Choroid plexus epithelial cell (primary cell): ENCODE results near the gene NRXN2.

Experiments
- DNase-seq: peaks from one replicate; pipeline ENCODE4 v3.0.0-alpha.2; 2010; ENCODE audit warnings: low read depth
- H3K4me3 ChIP-seq: 2 replicates; pipeline ENCODE4 v1.5.1; 2011; ENCODE audit warnings: low read depth, mild to moderate bottlenecking, control low read depth, low read length, moderate library complexity
- TF ChIP-seq, protein P1 (sequence below): conservative IDR thresholded peaks from 2 replicates; pipeline ENCODE4 v1.5.1; 2011; ENCODE audit warnings: low read depth, mild to moderate bottlenecking, control low read depth, inconsistent platforms, low read length, moderate library complexity

Gene NRXN2

GRCh38 chr11:64747961-64748665, 25.1 kb upstream of the NRXN2 start:
- TF ChIP-seq, protein P1, sequence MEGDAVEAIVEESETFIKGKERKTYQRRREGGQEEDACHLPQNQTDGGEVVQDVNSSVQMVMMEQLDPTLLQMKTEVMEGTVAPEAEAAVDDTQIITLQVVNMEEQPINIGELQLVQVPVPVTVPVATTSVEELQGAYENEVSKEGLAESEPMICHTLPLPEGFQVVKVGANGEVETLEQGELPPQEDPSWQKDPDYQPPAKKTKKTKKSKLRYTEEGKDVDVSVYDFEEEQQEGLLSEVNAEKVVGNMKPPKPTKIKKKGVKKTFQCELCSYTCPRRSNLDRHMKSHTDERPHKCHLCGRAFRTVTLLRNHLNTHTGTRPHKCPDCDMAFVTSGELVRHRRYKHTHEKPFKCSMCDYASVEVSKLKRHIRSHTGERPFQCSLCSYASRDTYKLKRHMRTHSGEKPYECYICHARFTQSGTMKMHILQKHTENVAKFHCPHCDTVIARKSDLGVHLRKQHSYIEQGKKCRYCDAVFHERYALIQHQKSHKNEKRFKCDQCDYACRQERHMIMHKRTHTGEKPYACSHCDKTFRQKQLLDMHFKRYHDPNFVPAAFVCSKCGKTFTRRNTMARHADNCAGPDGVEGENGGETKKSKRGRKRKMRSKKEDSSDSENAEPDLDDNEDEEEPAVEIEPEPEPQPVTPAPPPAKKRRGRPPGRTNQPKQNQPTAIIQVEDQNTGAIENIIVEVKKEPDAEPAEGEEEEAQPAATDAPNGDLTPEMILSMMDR, result no peak
- no peak overlapping the region for H3K4me3 ChIP-seq
- no peak for DNase-seq

DNA sequence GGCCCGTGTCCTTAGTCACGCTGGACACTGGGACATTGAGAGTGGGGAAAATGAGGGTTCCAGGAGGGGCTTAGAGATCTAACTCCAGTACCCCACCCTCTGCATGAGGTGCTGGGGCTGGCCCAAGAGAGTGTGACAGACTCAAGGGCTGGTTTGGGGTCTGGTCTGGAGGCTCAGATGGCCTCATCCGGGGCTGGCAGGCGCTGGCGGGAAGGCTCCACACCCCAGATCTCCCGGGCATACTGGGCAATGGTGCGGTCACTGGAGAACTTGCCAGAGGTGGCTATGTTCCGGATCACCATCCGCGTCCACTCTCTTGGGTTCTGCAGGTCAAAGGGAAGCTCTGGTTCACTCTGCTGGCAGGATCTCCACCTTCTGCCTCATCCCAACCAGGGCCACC, 23.5 kb upstream of the NRXN2 start:
- no peak for DNase-seq
- TF ChIP-seq, protein P1, result no peak
- H3K4me3 ChIP-seq, result no peak overlapping the region

GRCh38 chr11:64745521-64746328, 22.7 kb upstream of the NRXN2 start:
- TF ChIP-seq, protein P1, result no peak
- peak overlapping the region; percentile 49 for H3K4me3 ChIP-seq
- DNase-seq, result peak; percentile 82

- H3K4me3 ChIP-seq, result peak overlapping the region; percentile 49
- no peak for DNase-seq
- TF ChIP-seq, protein P1, result no peak
These were observed 22.2 kb upstream of the NRXN2 start for GRCh38 chr11:64745189-64745520.

DNA sequence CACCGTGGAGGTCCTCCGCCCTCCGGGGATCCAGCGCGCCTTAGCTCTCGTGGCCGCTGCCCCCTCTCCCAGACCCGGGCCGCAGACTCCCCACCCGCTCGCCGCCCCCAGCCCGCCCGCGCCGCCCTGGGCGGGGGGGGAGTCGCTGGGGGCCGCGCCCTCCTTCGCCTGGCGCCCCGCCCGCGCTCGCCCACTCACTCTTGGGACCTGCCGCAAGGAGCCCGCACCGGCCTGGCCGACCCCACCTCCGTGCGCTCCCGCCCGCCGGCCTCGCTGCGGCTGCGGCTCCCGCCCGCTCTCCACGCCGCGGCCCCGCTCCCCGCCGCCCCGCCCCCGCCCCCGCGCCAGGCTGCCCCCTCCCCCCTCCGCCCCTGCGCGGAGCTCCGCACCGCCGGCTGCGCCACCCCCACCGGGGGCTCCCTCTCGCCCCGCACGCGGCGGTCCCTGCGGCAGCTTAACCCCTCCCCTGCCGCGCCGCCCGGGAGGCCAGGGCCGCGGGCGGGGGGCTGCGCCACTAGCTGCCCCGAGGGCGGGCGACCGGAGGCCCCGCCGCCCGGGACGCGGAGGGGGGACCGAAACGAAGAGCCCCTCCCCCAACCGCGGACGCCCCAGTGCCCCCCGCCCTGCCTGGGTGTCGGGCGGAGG, 21.7 kb upstream of the NRXN2 start:
- TF ChIP-seq, protein P1, result no peak
- H3K4me3 ChIP-seq, result peak overlapping the region; percentile 73
- no peak for DNase-seq

- H3K4me3 ChIP-seq, result peak within 1 kb of the TSS; percentile 73
- peak; percentile 77 for DNase-seq
- TF ChIP-seq, protein P1, result peak; percentile 80
These were observed 20.9 kb upstream of the NRXN2 start, which contains the start of gene RASGRP2 for GRCh38 chr11:64743591-64744543. TSS of gene RASGRP2 (minus strand) at chr11:64744142. CDS start at chr11:64742866, 1,276 bp downstream.
